GM19452 (cell line): ENCODE data around the gene MACROD2.

Source experiments
- ATAC-seq: cut with Tn5 transposase; IDR thresholded peaks from one replicate; pipeline ENCODE4 v1.9.1; 2021; ENCODE audit not compliant: unreplicated experiment

Gene MACROD2

GRCh38 chr20:15674253-15675060 is 1679.1 kb downstream of the MACROD2 start:
- no peak for ATAC-seq

GRCh38 chr20:15675061-15675514 is 1679.8 kb downstream of the MACROD2 start:
- no peak for ATAC-seq

GRCh38 chr20:15675813-15676484 is 1680.6 kb downstream of the MACROD2 start:
- no peak for ATAC-seq

GRCh38 chr20:15676815-15677214 is 1681.5 kb downstream of the MACROD2 start:
- no peak for ATAC-seq

- ATAC-seq = no peak
These were observed 1687.4 kb downstream of the MACROD2 start for GRCh38 chr20:15682690-15683089.

GRCh38 chr20:15692570-15692969 is 1697.3 kb downstream of the MACROD2 start:
- no peak for ATAC-seq

- no peak for ATAC-seq
These were observed 1704.3 kb downstream of the MACROD2 start for GRCh38 chr20:15699431-15700146.

- no peak for ATAC-seq
These were observed 1704.9 kb downstream of the MACROD2 start for GRCh38 chr20:15700147-15700765.

GRCh38 chr20:15702161-15702560 is 1706.8 kb downstream of the MACROD2 start:
- ATAC-seq = no peak

GRCh38 chr20:15703171-15703911 is 1708.0 kb downstream of the MACROD2 start:
- no peak for ATAC-seq

- ATAC-seq = no peak
These were observed 1710.7 kb downstream of the MACROD2 start for GRCh38 chr20:15705975-15706374.

GRCh38 chr20:15706719-15707118 is 1711.4 kb downstream of the MACROD2 start:
- ATAC-seq = no peak

- no peak for ATAC-seq
These were observed 1713.8 kb downstream of the MACROD2 start for GRCh38 chr20:15708984-15709598.

- no peak for ATAC-seq
These were observed 1715.3 kb downstream of the MACROD2 start for GRCh38 chr20:15710636-15711035.

- ATAC-seq = no peak
These were observed 1715.9 kb downstream of the MACROD2 start for GRCh38 chr20:15711177-15711576.

- no peak for ATAC-seq
These were observed 1720.9 kb downstream of the MACROD2 start for GRCh38 chr20:15716256-15716655.

- no peak for ATAC-seq
These were observed 1731.1 kb downstream of the MACROD2 start for GRCh38 chr20:15726416-15726815.

GRCh38 chr20:15734052-15734451 is 1738.7 kb downstream of the MACROD2 start:
- no peak for ATAC-seq

GRCh38 chr20:15739035-15739434 is 1743.7 kb downstream of the MACROD2 start:
- no peak for ATAC-seq
